HG02610 (cell line): ENCODE data around the gene PSMB8.
A peak's percentile ranks its signal among the peaks of the same experiment; 100 is the strongest.
"Not testable (repeated sequence)": the region's sequence is repeated elsewhere in the genome, so short reads cannot be mapped to it uniquely, and the experiment has no call there.

ENCODE experiments used
- ATAC-seq: cut with Tn5 transposase; IDR thresholded peaks from one replicate; pipeline ENCODE4 v1.9.1; 2021; ENCODE audit warnings: mild to moderate bottlenecking, moderate library complexity; ENCODE audit not compliant: unreplicated experiment

The PSMB8 gene

GRCh38 chr6:32843979-32844838, at the start of gene PSMB8:
PSMB8 (minus strand) TSS chr6:32844047; CDS start chr6:32843996, 51 bp downstream.
- ATAC-seq, result peak; percentile 63

GRCh38 chr6:32890831-32891230, 47.0 kb upstream of the PSMB8 start:
- ATAC-seq, result no peak

- ATAC-seq, result no peak
Measured at GRCh38 chr6:32889533-32889932, 45.7 kb upstream of the PSMB8 start.

GRCh38 chr6:32888576-32888975, 44.7 kb upstream of the PSMB8 start:
- ATAC-seq, result no peak

- ATAC-seq, result no peak
Measured at GRCh38 chr6:32887616-32888015, 43.8 kb upstream of the PSMB8 start.

GRCh38 chr6:32886681-32887383, 43.0 kb upstream of the PSMB8 start:
- ATAC-seq, result no peak

- no peak for ATAC-seq
Measured at GRCh38 chr6:32885698-32886286, 41.9 kb upstream of the PSMB8 start.

GRCh38 chr6:32883789-32884188, 39.9 kb upstream of the PSMB8 start:
- ATAC-seq, result no peak

GRCh38 chr6:32882879-32883250, 39.0 kb upstream of the PSMB8 start:
- no peak for ATAC-seq

- ATAC-seq, result not testable (repeated sequence)
Measured at GRCh38 chr6:32880962-32881361, 37.1 kb upstream of the PSMB8 start.

GRCh38 chr6:32879691-32880090, 35.8 kb upstream of the PSMB8 start:
- no peak for ATAC-seq

- ATAC-seq, result no peak
Measured at GRCh38 chr6:32876603-32877002, 32.8 kb upstream of the PSMB8 start.

GRCh38 chr6:32873947-32874346, 30.1 kb upstream of the PSMB8 start:
- not testable (repeated sequence) for ATAC-seq

GRCh38 chr6:32868257-32868788, 24.5 kb upstream of the PSMB8 start:
- no peak for ATAC-seq

- no peak for ATAC-seq
Measured at GRCh38 chr6:32867554-32868256, 23.9 kb upstream of the PSMB8 start.

GRCh38 chr6:32867022-32867477, 23.2 kb upstream of the PSMB8 start:
- ATAC-seq, result no peak

GRCh38 chr6:32865724-32866443, 22.0 kb upstream of the PSMB8 start:
- no peak for ATAC-seq

GRCh38 chr6:32862725-32863124, 18.9 kb upstream of the PSMB8 start:
- ATAC-seq, result no peak

GRCh38 chr6:32860674-32861073, 16.8 kb upstream of the PSMB8 start:
- ATAC-seq, result no peak

GRCh38 chr6:32858194-32858593, 14.3 kb upstream of the PSMB8 start:
- ATAC-seq, result no peak
